DND-41 (cell line): ENCODE data around the gene TRIM59.
"Not testable (repeated sequence)": the region's sequence is repeated elsewhere in the genome, so short reads cannot be mapped to it uniquely, and the experiment has no call there.

Source experiments
- ATAC-seq: fragments of 200-7000 bp; cut with Tn5 transposase; 3 replicates; pipeline ENCODE4 v1.9.1; 2021; ENCODE audit warnings: low read depth; ENCODE audit not compliant: insufficient read depth
- DNase-seq: peaks from one replicate; pipeline ENCODE4 v3.0.0-alpha.2; 2020
- H2AFZ ChIP-seq: 2 replicates; pipeline ENCODE4 v1.6.0; 2012; ENCODE audit warnings: low read depth, low read length
- H3K27ac ChIP-seq: 2 replicates; pipeline ENCODE4 v1.5.1; 2012; ENCODE audit warnings: low read length, inconsistent platforms
- H3K27me3 ChIP-seq: fragments of 200-600 bp; sonication (generic); 2 replicates; pipeline ENCODE4 v1.6.0; 2012; ENCODE audit warnings: low read length, mild to moderate bottlenecking, inconsistent platforms; ENCODE audit not compliant: insufficient read depth, poor library complexity
- H3K36me3 ChIP-seq: 2 replicates; pipeline ENCODE4 v1.5.1; 2012; ENCODE audit warnings: low read length, inconsistent platforms; ENCODE audit not compliant: insufficient read depth
- H3K4me1 ChIP-seq: 2 replicates; pipeline ENCODE4 v1.5.1; 2012; ENCODE audit warnings: mild to moderate bottlenecking, low read length; ENCODE audit not compliant: insufficient read depth
- H3K4me2 ChIP-seq: 2 replicates; pipeline ENCODE4 v1.6.0; 2012; ENCODE audit warnings: mild to moderate bottlenecking, moderate library complexity, low read length, inconsistent platforms; ENCODE audit not compliant: insufficient read depth
- H3K4me3 ChIP-seq, 2 experiments: fragments of 200-600 bp in 1 of 2; shearing (Covaris generic) in 1 of 2; 2 replicates each; pipeline ENCODE4 v1.5.1; 2012 to 2016; ENCODE audit warnings: inconsistent platforms in 2 of 2, low read length in 2 of 2, mild to moderate bottlenecking in 2 of 2, low read depth in 1 of 2, moderate library complexity in 1 of 2
- H3K79me2 ChIP-seq: 2 replicates; pipeline ENCODE4 v1.6.0; 2012; ENCODE audit warnings: low read length, inconsistent platforms; ENCODE audit not compliant: insufficient read depth
- H3K9ac ChIP-seq: 2 replicates; pipeline ENCODE4 v1.6.0; 2012; ENCODE audit warnings: low read depth, mild to moderate bottlenecking, inconsistent platforms, low read length, moderate library complexity
- H3K9me3 ChIP-seq: 2 replicates; pipeline ENCODE4 v1.5.1; 2012; ENCODE audit warnings: low read length, moderate library complexity, mild to moderate bottlenecking, inconsistent platforms; ENCODE audit not compliant: insufficient read depth, severe bottlenecking
- H4K20me1 ChIP-seq: 2 replicates; pipeline ENCODE4 v1.6.0; 2012; ENCODE audit warnings: low read length; ENCODE audit not compliant: insufficient read depth
- CTCF ChIP-seq: IDR thresholded peaks from 2 replicates; pipeline ENCODE4 v1.5.1; 2012; ENCODE audit warnings: borderline replicate concordance, low read length, moderate library complexity, mild to moderate bottlenecking; ENCODE audit not compliant: poor library complexity, severe bottlenecking; ENCODE audit errors: extremely low read depth
- EZH2 ChIP-seq: IDR thresholded peaks from 3 replicates; pipeline ENCODE4 v1.6.1; 2012; ENCODE audit warnings: borderline replicate concordance, low read depth, mild to moderate bottlenecking, moderate library complexity, low read length, inconsistent platforms; ENCODE audit not compliant: severe bottlenecking

TRIM59 gene

DNA sequence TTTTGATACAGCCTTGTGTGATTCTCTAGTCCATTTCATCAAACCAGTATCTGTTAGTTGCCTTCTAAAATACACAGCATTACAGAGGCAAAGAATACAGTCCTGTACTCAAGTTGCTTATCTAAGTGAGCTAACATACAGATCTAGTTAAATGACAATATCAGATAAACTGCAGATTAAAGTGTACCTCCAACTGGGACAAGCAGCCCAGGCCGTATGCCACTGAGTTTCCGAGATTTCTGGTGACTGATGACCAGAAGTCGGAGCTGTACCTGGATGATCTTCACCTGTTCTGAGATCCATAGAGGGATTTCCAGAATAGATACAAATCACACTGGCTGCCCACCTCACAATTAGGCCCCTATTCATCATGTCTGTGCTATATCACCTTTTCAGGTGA is 6.3 kb upstream of the TRIM59 start:
- no peak overlapping the region for H3K9ac ChIP-seq

DNA sequence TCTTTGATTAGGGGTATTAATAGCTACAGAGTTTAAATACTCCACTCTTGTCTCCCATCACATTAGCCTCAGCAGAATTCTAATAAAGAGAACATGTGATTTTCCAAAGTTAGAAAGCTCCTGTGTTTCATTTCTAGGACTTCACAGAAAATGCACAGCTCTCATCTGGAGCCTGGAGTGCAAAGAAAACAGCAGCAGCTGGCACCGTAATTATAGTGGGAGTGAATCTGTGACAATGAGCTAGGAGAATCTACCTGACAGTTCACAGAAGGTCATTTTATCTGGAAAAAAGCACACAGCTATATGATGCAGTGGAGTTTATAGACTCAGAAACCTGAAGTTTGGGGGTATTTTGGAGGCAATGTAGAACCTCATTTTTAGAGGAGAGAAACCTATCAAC is 5.4 kb upstream of the TRIM59 start:
- no peak for TF ChIP-seq EZH2
- TF ChIP-seq CTCF = no peak
- Histone ChIP-seq H3K79me2 (no peaks in the 10 kb centered on the region), H3K4me3 (no peak overlapping the region), H3K27me3 (peaks cover 4% of the 10 kb centered on the region), H2AFZ (no peak overlapping the region), H4K20me1 (no peaks in the 10 kb centered on the region), H3K27ac (no peak overlapping the region), H3K9ac (no peak overlapping the region), H3K36me3 (no peaks in the 10 kb centered on the region), H3K4me1 (no peaks in the 10 kb centered on the region), H3K9me3 (no peaks in the 10 kb centered on the region), H3K4me2 (no peak overlapping the region)
- no peak for ATAC-seq
- DNase-seq = no peak

More for the DNA sequence above, 6.3 kb upstream of the TRIM59 start:
- no peak for DNase-seq
- no peak for ATAC-seq
- no peaks in the 10 kb centered on the region for H4K20me1 ChIP-seq
- H3K27ac ChIP-seq = no peak overlapping the region
- H3K36me3 ChIP-seq = no peaks in the 10 kb centered on the region
- H3K4me1 ChIP-seq = no peaks in the 10 kb centered on the region
- TF ChIP-seq CTCF (no peak), EZH2 (no peak)
- H3K4me2 ChIP-seq = no peak overlapping the region
- no peak overlapping the region for H3K4me3 ChIP-seq
- no peaks in the 10 kb centered on the region for H3K79me2 ChIP-seq
- H3K27me3 ChIP-seq = peaks cover 4% of the 10 kb centered on the region
- no peaks in the 10 kb centered on the region for H3K9me3 ChIP-seq
- H2AFZ ChIP-seq = no peak overlapping the region

DNA sequence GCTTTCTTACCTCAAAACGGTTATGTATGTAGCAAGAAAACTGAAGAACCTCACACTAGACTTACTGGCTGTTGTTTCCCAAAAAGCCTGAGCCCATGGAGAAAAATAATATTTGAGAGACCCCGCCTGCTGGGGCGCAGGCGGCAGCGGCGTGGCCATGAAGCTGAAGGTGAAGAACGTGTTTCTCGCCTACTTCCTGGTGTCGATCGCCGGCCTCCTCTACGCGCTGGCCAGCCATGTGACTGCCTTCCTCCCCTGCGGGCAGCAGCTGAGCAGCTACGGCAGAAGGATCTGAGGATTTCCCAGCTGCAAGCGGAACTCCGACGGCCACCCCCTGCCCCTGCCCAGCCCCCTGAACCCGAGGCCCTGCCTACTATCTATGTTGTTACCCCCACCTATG is 2.7 kb upstream of the TRIM59 start:
- H3K9ac ChIP-seq, H3K79me2 ChIP-seq, H3K4me1 ChIP-seq, H3K4me3 ChIP-seq, H3K9me3 ChIP-seq, H3K36me3 ChIP-seq, H4K20me1 ChIP-seq, H3K27ac ChIP-seq, H2AFZ ChIP-seq, DNase-seq, H3K4me2 ChIP-seq, H3K27me3 ChIP-seq: not testable (repeated sequence)
- peak; percentile 35; the same call in 1 of the 3 replicates for ATAC-seq

DNA sequence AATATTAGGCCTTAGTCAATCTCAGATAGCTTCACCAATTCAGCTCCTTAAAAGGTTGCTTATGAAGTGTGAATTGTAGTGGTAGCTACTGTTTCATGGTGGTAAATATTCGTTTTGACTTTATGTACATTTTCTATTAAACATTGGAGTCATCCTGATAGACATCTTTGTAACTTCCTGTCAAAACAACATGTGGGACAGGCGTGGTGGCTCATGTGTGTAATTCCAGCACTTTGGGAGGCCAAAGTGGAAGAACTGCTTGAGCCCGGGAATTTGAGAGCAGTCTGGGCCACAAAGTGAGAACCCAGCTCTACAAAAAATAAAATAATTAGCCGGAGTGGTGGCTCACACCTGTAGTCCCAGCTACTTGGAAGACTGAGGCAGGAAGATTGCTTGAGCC is 2.0 kb upstream of the TRIM59 start:
- H3K27ac ChIP-seq = no peak overlapping the region
- no peaks in the 10 kb centered on the region for H3K27me3 ChIP-seq
- no peaks in the 10 kb centered on the region for H3K9me3 ChIP-seq
- ATAC-seq = no peak
- H3K36me3 ChIP-seq = no peaks in the 10 kb centered on the region
- no peak overlapping the region for H2AFZ ChIP-seq
- no peaks in the 10 kb centered on the region for H3K4me1 ChIP-seq
- no peak overlapping the region for H3K4me3 ChIP-seq
- H3K9ac ChIP-seq = no peak overlapping the region
- no peaks in the 10 kb centered on the region for H3K79me2 ChIP-seq
- no peaks in the 10 kb centered on the region for H4K20me1 ChIP-seq
- no peak overlapping the region for H3K4me2 ChIP-seq
- TF ChIP-seq EZH2 (no peak), CTCF (no peak)
- DNase-seq = no peak
